ENCODE data around the gene COPS7A. TPM values are rescaled to one million over a fixed set of nuclear protein-coding genes. Genes with fewer than 3 reads are reported as not detected.

COPS7A gene
- 10 to 100 TPM; 34.7 to 55.4 TPM for polyA plus RNA-seq

- Histone ChIP-seq H3K27ac (ENCODE audit: low read depth in 2 of 2, low read length in 1 of 2) (peak within 1 kb of the TSS; percentile 68 to 94), H3K9me3 (ENCODE audit: control insufficient read depth in 2 of 2, insufficient read depth in 1 of 2, low read depth in 1 of 2, low read length in 1 of 2) (no peaks in the 10 kb centered on the region), H3K4me3 (ENCODE audit: low read depth in 1 of 2, low read length in 2 of 2) (peak within 1 kb of the TSS; percentile 55 to 64), H3K4me1 (ENCODE audit: control insufficient read depth in 2 of 2, insufficient read depth in 2 of 2, low read length in 1 of 2) (peaks cover 0 to 4% of the 10 kb centered on the region in 2 donors), H3K36me3 (ENCODE audit: control insufficient read depth in 2 of 2, insufficient read depth in 2 of 2, low read length in 1 of 2) (peaks cover 0 to 7% of the 10 kb centered on the region in 2 donors), H3K27me3 (ENCODE audit: control insufficient read depth in 1 of 2, insufficient read depth in 2 of 2, low read length in 2 of 2) (no peaks in the 10 kb centered on the region)
- 0 to 1% methylated on average over 49 of the region's 49 CpGs for WGBS, 2 donors
These were observed at the start of gene COPS7A for GRCh38 chr12:6723607-6724408. Gene COPS7A, plus strand, starts transcription at chr12:6724046. Its CDS starts 611 bp downstream, at chr12:6724657.

- no peaks in the 10 kb centered on the region for H3K27me3 ChIP-seq (ENCODE audit: control insufficient read depth in 1 of 2, insufficient read depth in 2 of 2, low read length in 2 of 2)
- H3K36me3 ChIP-seq (ENCODE audit: control insufficient read depth in 2 of 2, insufficient read depth in 2 of 2, low read length in 1 of 2): peaks cover 23 to 38% of the 10 kb centered on the region in 2 donors
- 96 to 98% methylated on average over 5 of the region's 5 CpGs for WGBS, 2 donors
- no peaks in the 10 kb centered on the region for H3K9me3 ChIP-seq (ENCODE audit: control insufficient read depth in 2 of 2, insufficient read depth in 1 of 2, low read depth in 1 of 2, low read length in 1 of 2)
- no peak overlapping the region for H3K4me3 ChIP-seq (ENCODE audit: low read depth in 1 of 2, low read length in 2 of 2)
- H3K4me1 ChIP-seq (ENCODE audit: control insufficient read depth in 2 of 2, insufficient read depth in 2 of 2, low read length in 1 of 2): no peaks in the 10 kb centered on the region
- no peak overlapping the region for H3K27ac ChIP-seq (ENCODE audit: low read depth in 2 of 2, low read length in 1 of 2)
These were observed 46.9 kb upstream of the COPS7A start for GRCh38 chr12:6676962-6677361.

GRCh38 chr12:6684609-6685008 is 39.2 kb upstream of the COPS7A start:
- peaks cover 0 to 4% of the 10 kb centered on the region in 2 donors for H3K36me3 ChIP-seq (ENCODE audit: control insufficient read depth in 2 of 2, insufficient read depth in 2 of 2, low read length in 1 of 2)
- H3K27me3 ChIP-seq (ENCODE audit: control insufficient read depth in 1 of 2, insufficient read depth in 2 of 2, low read length in 2 of 2): no peaks in the 10 kb centered on the region
- H3K27ac ChIP-seq (ENCODE audit: low read depth in 2 of 2, low read length in 1 of 2): no peak overlapping the region
- H3K4me3 ChIP-seq (ENCODE audit: low read depth in 1 of 2, low read length in 2 of 2): no peak overlapping the region
- no peaks in the 10 kb centered on the region for H3K9me3 ChIP-seq (ENCODE audit: control insufficient read depth in 2 of 2, insufficient read depth in 1 of 2, low read depth in 1 of 2, low read length in 1 of 2)
- H3K4me1 ChIP-seq (ENCODE audit: control insufficient read depth in 2 of 2, insufficient read depth in 2 of 2, low read length in 1 of 2): peaks cover 3 to 6% of the 10 kb centered on the region in 2 donors
- 63% methylated on average over 6 of the region's 6 CpGs for WGBS, 2 donors

- H3K27me3 ChIP-seq (ENCODE audit: control insufficient read depth in 1 of 2, insufficient read depth in 2 of 2, low read length in 2 of 2): no peaks in the 10 kb centered on the region
- peaks cover 3 to 7% of the 10 kb centered on the region in 2 donors for H3K4me1 ChIP-seq (ENCODE audit: control insufficient read depth in 2 of 2, insufficient read depth in 2 of 2, low read length in 1 of 2)
- peaks cover 0 to 3% of the 10 kb centered on the region in 2 donors for H3K36me3 ChIP-seq (ENCODE audit: control insufficient read depth in 2 of 2, insufficient read depth in 2 of 2, low read length in 1 of 2)
- H3K4me3 ChIP-seq (ENCODE audit: low read depth in 1 of 2, low read length in 2 of 2): no peak overlapping the region
- H3K9me3 ChIP-seq (ENCODE audit: control insufficient read depth in 2 of 2, insufficient read depth in 1 of 2, low read depth in 1 of 2, low read length in 1 of 2): no peaks in the 10 kb centered on the region
- H3K27ac ChIP-seq (ENCODE audit: low read depth in 2 of 2, low read length in 1 of 2): no peak overlapping the region
- WGBS, 2 donors: 68 to 77% methylated on average over 3 of the region's 3 CpGs
These were observed 38.0 kb upstream of the COPS7A start for GRCh38 chr12:6685814-6686213.

GRCh38 chr12:6688543-6688998 is 35.3 kb upstream of the COPS7A start:
- H3K27ac ChIP-seq (ENCODE audit: low read depth in 2 of 2, low read length in 1 of 2): peak overlapping the region; percentile 96 to 97
- H3K36me3 ChIP-seq (ENCODE audit: control insufficient read depth in 2 of 2, insufficient read depth in 2 of 2, low read length in 1 of 2): peaks cover 0 to 2% of the 10 kb centered on the region in 2 donors
- H3K4me3 ChIP-seq (ENCODE audit: low read depth in 1 of 2, low read length in 2 of 2): peak overlapping the region; percentile 86 to 92
- H3K4me1 ChIP-seq (ENCODE audit: control insufficient read depth in 2 of 2, insufficient read depth in 2 of 2, low read length in 1 of 2): peaks cover 3 to 7% of the 10 kb centered on the region in 2 donors
- no peaks in the 10 kb centered on the region for H3K27me3 ChIP-seq (ENCODE audit: control insufficient read depth in 1 of 2, insufficient read depth in 2 of 2, low read length in 2 of 2)
- no peaks in the 10 kb centered on the region for H3K9me3 ChIP-seq (ENCODE audit: control insufficient read depth in 2 of 2, insufficient read depth in 1 of 2, low read depth in 1 of 2, low read length in 1 of 2)
- 1 to 2% methylated on average over 13 of the region's 13 CpGs for WGBS, 2 donors

- WGBS, 2 donors: 0% methylated on average over 62 to 72 of the region's 72 CpGs
- H3K9me3 ChIP-seq (ENCODE audit: control insufficient read depth in 2 of 2, insufficient read depth in 1 of 2, low read depth in 1 of 2, low read length in 1 of 2): no peaks in the 10 kb centered on the region
- H3K4me1 ChIP-seq (ENCODE audit: control insufficient read depth in 2 of 2, insufficient read depth in 2 of 2, low read length in 1 of 2): peaks cover 3 to 7% of the 10 kb centered on the region in 2 donors
- H3K36me3 ChIP-seq (ENCODE audit: control insufficient read depth in 2 of 2, insufficient read depth in 2 of 2, low read length in 1 of 2): no peaks in the 10 kb centered on the region
- H3K4me3 ChIP-seq (ENCODE audit: low read depth in 1 of 2, low read length in 2 of 2): peak within 1 kb of the TSS; percentile 86 to 92
- peak within 1 kb of the TSS; percentile 96 to 97 for H3K27ac ChIP-seq (ENCODE audit: low read depth in 2 of 2, low read length in 1 of 2)
- H3K27me3 ChIP-seq (ENCODE audit: control insufficient read depth in 1 of 2, insufficient read depth in 2 of 2, low read length in 2 of 2): no peaks in the 10 kb centered on the region
These were observed 34.6 kb upstream of the COPS7A start, which contains the start of gene ZNF384 for GRCh38 chr12:6688999-6689882. Gene ZNF384, minus strand, starts transcription at chr12:6689375. Its CDS starts 9,855 bp downstream, at chr12:6679520.

GRCh38 chr12:6691473-6691872 is 32.4 kb upstream of the COPS7A start:
- Histone ChIP-seq H3K27me3 (ENCODE audit: control insufficient read depth in 1 of 2, insufficient read depth in 2 of 2, low read length in 2 of 2) (no peaks in the 10 kb centered on the region), H3K27ac (ENCODE audit: low read depth in 2 of 2, low read length in 1 of 2) (no peak overlapping the region), H3K9me3 (ENCODE audit: control insufficient read depth in 2 of 2, insufficient read depth in 1 of 2, low read depth in 1 of 2, low read length in 1 of 2) (no peaks in the 10 kb centered on the region), H3K36me3 (ENCODE audit: control insufficient read depth in 2 of 2, insufficient read depth in 2 of 2, low read length in 1 of 2) (no peaks in the 10 kb centered on the region), H3K4me3 (ENCODE audit: low read depth in 1 of 2, low read length in 2 of 2) (no peak overlapping the region), H3K4me1 (ENCODE audit: control insufficient read depth in 2 of 2, insufficient read depth in 2 of 2, low read length in 1 of 2) (peaks cover 3 to 7% of the 10 kb centered on the region in 2 donors)
- 66 to 75% methylated on average over 4 of the region's 4 CpGs for WGBS, 2 donors

- peaks cover 2 to 3% of the 10 kb centered on the region in 2 donors for H3K27me3 ChIP-seq (ENCODE audit: control insufficient read depth in 1 of 2, insufficient read depth in 2 of 2, low read length in 2 of 2)
- peaks cover 0 to 5% of the 10 kb centered on the region in 2 donors for H3K4me1 ChIP-seq (ENCODE audit: control insufficient read depth in 2 of 2, insufficient read depth in 2 of 2, low read length in 1 of 2)
- H3K4me3 ChIP-seq (ENCODE audit: low read depth in 1 of 2, low read length in 2 of 2): no peak overlapping the region
- H3K9me3 ChIP-seq (ENCODE audit: control insufficient read depth in 2 of 2, insufficient read depth in 1 of 2, low read depth in 1 of 2, low read length in 1 of 2): no peaks in the 10 kb centered on the region
- H3K36me3 ChIP-seq (ENCODE audit: control insufficient read depth in 2 of 2, insufficient read depth in 2 of 2, low read length in 1 of 2): no peaks in the 10 kb centered on the region
- WGBS, 2 donors: 63 to 67% methylated on average over 2 of the region's 2 CpGs
- H3K27ac ChIP-seq (ENCODE audit: low read depth in 2 of 2, low read length in 1 of 2): no peak overlapping the region
These were observed 31.0 kb upstream of the COPS7A start for GRCh38 chr12:6692888-6693287.

- WGBS, 2 donors: 72 to 83% methylated on average over 4 of the region's 4 CpGs
- Histone ChIP-seq H3K27me3 (ENCODE audit: control insufficient read depth in 1 of 2, insufficient read depth in 2 of 2, low read length in 2 of 2) (peaks cover 2 to 6% of the 10 kb centered on the region in 2 donors), H3K4me3 (ENCODE audit: low read depth in 1 of 2, low read length in 2 of 2) (no peak overlapping the region), H3K36me3 (ENCODE audit: control insufficient read depth in 2 of 2, insufficient read depth in 2 of 2, low read length in 1 of 2) (no peaks in the 10 kb centered on the region), H3K4me1 (ENCODE audit: control insufficient read depth in 2 of 2, insufficient read depth in 2 of 2, low read length in 1 of 2) (peaks cover 0 to 2% of the 10 kb centered on the region in 2 donors), H3K27ac (ENCODE audit: low read depth in 2 of 2, low read length in 1 of 2) (no peak overlapping the region), H3K9me3 (ENCODE audit: control insufficient read depth in 2 of 2, insufficient read depth in 1 of 2, low read depth in 1 of 2, low read length in 1 of 2) (no peaks in the 10 kb centered on the region)
These were observed 30.0 kb upstream of the COPS7A start for GRCh38 chr12:6693832-6694355.
